ENCODE measurements around the gene ASTN2. TPM values are rescaled to one million over a fixed set of nuclear protein-coding genes. Genes with fewer than 3 reads are reported as not detected.

Gene ASTN2
- total and polyA plus RNA-seq, 2 donors (not counting 3 experiments of a cell fraction or from before 2014, with no cell fraction given): 1.0 to 1.9 TPM

GRCh38 chr9:117305454-117305853, 109.4 kb downstream of the ASTN2 start:
- no peaks in the 10 kb centered on the region for H3K36me3 ChIP-seq (ENCODE audit: control insufficient read depth in 2 of 2, extremely low read depth in 1 of 2, insufficient read depth in 2 of 2, low read length in 2 of 2)
- H3K9ac ChIP-seq (replicated peaks; ENCODE audit: extremely low read depth, insufficient read depth, low read length): no peak overlapping the region
- ChIA-PET CTCF (no interaction called here), POLR2A (no interaction called here)
- BruUV-seq (replicated peaks): no TSS peak
- H3K9me1 ChIP-seq (replicated peaks; ENCODE audit: control insufficient read depth, extremely low read depth, insufficient read depth, low read length): no peaks in the 10 kb centered on the region
- H3K27me3 ChIP-seq (ENCODE audit: control insufficient read depth in 2 of 2, insufficient read depth in 2 of 2, low read length in 2 of 2): no peaks in the 10 kb centered on the region
- no peak overlapping the region for H3K4me3 ChIP-seq (replicated peaks in 1 of 3; ENCODE audit: insufficient read depth in 1 of 3, low read depth in 1 of 3, low read length in 3 of 3)
- H3K27ac ChIP-seq (ENCODE audit: insufficient read depth, low read depth, low read length): no peak overlapping the region
- no peak overlapping the region for H2AFZ ChIP-seq (ENCODE audit: low read depth, low read length)
- no peaks in the 10 kb centered on the region for H4K20me1 ChIP-seq (replicated peaks; ENCODE audit: control insufficient read depth, extremely low read depth, insufficient read depth, low read length)
- H3K79me2 ChIP-seq (ENCODE audit: control insufficient read depth, insufficient read depth, low read length): no peaks in the 10 kb centered on the region
- dilution Hi-C loops (cut with MboI; ENCODE audit: extremely low pct_ligation_motif_present, low sequenced_read_pairs) (no loop called here), intact Hi-C loops (cut with micrococcal nuclease) (no loop called here)
- H3K4me2 ChIP-seq (ENCODE audit: insufficient read depth, low read length): no peak overlapping the region
- H3K9me3 ChIP-seq (replicated peaks; ENCODE audit: control insufficient read depth, insufficient read depth, low read length): no peaks in the 10 kb centered on the region
- TF ChIP-seq CTCF (IDR thresholded peaks at IDR 0.05; ENCODE audit: extremely low read depth in 1 of 2, insufficient read depth in 1 of 2, low read depth in 1 of 2, low read length in 2 of 2): no peak
- TF ChIP-seq POLR2AphosphoS5 (IDR thresholded peaks at IDR 0.05; ENCODE audit: insufficient read depth, low read depth, low read length): no peak
- TF ChIP-seq EZH2 (IDR thresholded peaks at IDR 0.05; ENCODE audit: borderline replicate concordance, low read depth, low read length, severe bottlenecking): no peak
- no peak for TF ChIP-seq MAX (IDR thresholded peaks at IDR 0.05; ENCODE audit: insufficient read depth, insufficient read length)
- no peak for TF ChIP-seq MYC (IDR thresholded peaks at IDR 0.05; ENCODE audit: low read depth, low read length)
- TF ChIP-seq FOS (IDR thresholded peaks at IDR 0.05; ENCODE audit: borderline replicate concordance, insufficient read depth, low read length): no peak
- TF ChIP-seq GATA2 (IDR thresholded peaks at IDR 0.05; ENCODE audit: insufficient read depth, insufficient read length, low read depth, low read length): no peak
- TF ChIP-seq JUN (IDR thresholded peaks at IDR 0.05; ENCODE audit: borderline replicate concordance, insufficient read depth, insufficient read length, low read depth): no peak
- no peaks in the 10 kb centered on the region for H3K4me1 ChIP-seq (ENCODE audit: control insufficient read depth, extremely low read depth, insufficient read depth, low read length)
- DNase-seq (ENCODE audit: low read depth, low spot score) (no peak), FAIRE-seq (no peak)

Measured in endothelial cell of umbilical vein (primary cell).